SJCRH30 (cell line): Measurements from ENCODE around the gene NLGN4X. TPM values are rescaled to one million over a fixed set of nuclear protein-coding genes. Genes with fewer than 3 reads are reported as not detected.
A peak's percentile ranks its signal among the peaks of the same experiment; 100 is the strongest.

ENCODE experiments used
- DNase-seq, 2 experiments: peaks; one replicate each; pipeline ENCODE4 v3.0.0-alpha.2; 2015 to 2020
- H3K27ac ChIP-seq: fragments of 250-450 bp; sonication (Bioruptor Pico); 2 replicates; pipeline ENCODE4 v1.5.1; 2020; ENCODE audit warnings: mild to moderate bottlenecking, moderate library complexity
- H3K27me3 ChIP-seq: fragments of 250-450 bp; sonication (Bioruptor Pico); 2 replicates; pipeline ENCODE4 v1.5.1; 2020; ENCODE audit warnings: mild to moderate bottlenecking, moderate library complexity
- H3K36me3 ChIP-seq: fragments of 250-450 bp; sonication (Bioruptor Pico); 2 replicates; pipeline ENCODE4 v1.5.1; 2020; ENCODE audit warnings: mild to moderate bottlenecking, moderate library complexity
- H3K4me1 ChIP-seq: fragments of 250-450 bp; sonication (Bioruptor Pico); 2 replicates; pipeline ENCODE4 v1.5.1; 2020; ENCODE audit warnings: mild to moderate bottlenecking, moderate library complexity
- H3K4me3 ChIP-seq: fragments of 250-450 bp; sonication (Bioruptor Pico); 2 replicates; pipeline ENCODE4 v1.5.1; 2020; ENCODE audit warnings: mild to moderate bottlenecking, moderate library complexity
- H3K9me3 ChIP-seq: fragments of 250-450 bp; sonication (Bioruptor Pico); replicated peaks from 2 replicates; pipeline ENCODE4 v1.5.1; 2020; ENCODE audit warnings: mild to moderate bottlenecking, moderate library complexity
- total RNA-seq: library from RNA; depleted of rRNA; stranded (reverse); fragments of >200 nt; shearing (Covaris generic); gene quantifications from 2 replicates; pipeline ENCODE4 v1.2.3, GENCODE V29; 2014

Gene NLGN4X
- total RNA-seq, 1 experiment from 2014 or later, result 1.7 TPM

GRCh38 chrX:6004529-6004928 lies 224.1 kb downstream of the NLGN4X start:
- no peaks in the 10 kb centered on the region for H3K4me1 ChIP-seq
- no peak for DNase-seq
- no peak overlapping the region for H3K4me3 ChIP-seq
- no peak overlapping the region for H3K27ac ChIP-seq
- no peaks in the 10 kb centered on the region for H3K36me3 ChIP-seq
- H3K27me3 ChIP-seq, result no peaks in the 10 kb centered on the region
- H3K9me3 ChIP-seq, result no peaks in the 10 kb centered on the region

GRCh38 chrX:6002056-6002455 lies 226.6 kb downstream of the NLGN4X start:
- Histone ChIP-seq H3K4me3 (no peak overlapping the region), H3K4me1 (no peaks in the 10 kb centered on the region), H3K27ac (no peak overlapping the region), H3K27me3 (no peaks in the 10 kb centered on the region), H3K9me3 (no peaks in the 10 kb centered on the region), H3K36me3 (no peaks in the 10 kb centered on the region)
- DNase-seq, result no peak

GRCh38 chrX:5998901-5999300 lies 229.8 kb downstream of the NLGN4X start:
- Histone ChIP-seq H3K9me3 (no peaks in the 10 kb centered on the region), H3K27me3 (no peaks in the 10 kb centered on the region), H3K4me1 (no peaks in the 10 kb centered on the region), H3K36me3 (no peaks in the 10 kb centered on the region), H3K27ac (no peak overlapping the region), H3K4me3 (no peak overlapping the region)
- DNase-seq, result no peak

- H3K36me3 ChIP-seq, result no peaks in the 10 kb centered on the region
- no peaks in the 10 kb centered on the region for H3K27me3 ChIP-seq
- no peak overlapping the region for H3K4me3 ChIP-seq
- no peak for DNase-seq
- no peaks in the 10 kb centered on the region for H3K9me3 ChIP-seq
- no peaks in the 10 kb centered on the region for H3K4me1 ChIP-seq
- H3K27ac ChIP-seq, result no peak overlapping the region
Measured at GRCh38 chrX:5998456-5998855, 230.2 kb downstream of the NLGN4X start.

GRCh38 chrX:5991393-5991792 lies 237.3 kb downstream of the NLGN4X start:
- Histone ChIP-seq H3K4me3 (no peak overlapping the region), H3K27me3 (no peaks in the 10 kb centered on the region), H3K27ac (no peak overlapping the region), H3K36me3 (no peaks in the 10 kb centered on the region), H3K9me3 (no peaks in the 10 kb centered on the region), H3K4me1 (no peaks in the 10 kb centered on the region)
- DNase-seq, result no peak

GRCh38 chrX:5979338-5979737 lies 249.3 kb downstream of the NLGN4X start:
- H3K9me3 ChIP-seq, result no peaks in the 10 kb centered on the region
- no peaks in the 10 kb centered on the region for H3K27me3 ChIP-seq
- no peak overlapping the region for H3K4me3 ChIP-seq
- no peak for DNase-seq
- H3K27ac ChIP-seq, result no peak overlapping the region
- H3K36me3 ChIP-seq, result no peaks in the 10 kb centered on the region
- no peaks in the 10 kb centered on the region for H3K4me1 ChIP-seq

- Histone ChIP-seq H3K36me3 (no peaks in the 10 kb centered on the region), H3K4me1 (no peaks in the 10 kb centered on the region), H3K4me3 (no peak overlapping the region), H3K9me3 (no peaks in the 10 kb centered on the region), H3K27me3 (no peaks in the 10 kb centered on the region), H3K27ac (no peak overlapping the region)
- DNase-seq, result no peak
Measured at GRCh38 chrX:5976332-5976731, 252.3 kb downstream of the NLGN4X start.

- Histone ChIP-seq H3K27ac (no peak overlapping the region), H3K4me1 (no peaks in the 10 kb centered on the region), H3K4me3 (no peak overlapping the region), H3K27me3 (no peaks in the 10 kb centered on the region), H3K9me3 (no peaks in the 10 kb centered on the region), H3K36me3 (no peaks in the 10 kb centered on the region)
- DNase-seq, result no peak
Measured at GRCh38 chrX:5971300-5971699, 257.4 kb downstream of the NLGN4X start.

GRCh38 chrX:5965406-5965805 lies 263.3 kb downstream of the NLGN4X start:
- peak; percentile 1 to 4 for DNase-seq
- Histone ChIP-seq H3K27me3 (no peaks in the 10 kb centered on the region), H3K9me3 (no peaks in the 10 kb centered on the region), H3K27ac (no peak overlapping the region), H3K4me3 (no peak overlapping the region), H3K36me3 (no peaks in the 10 kb centered on the region), H3K4me1 (no peaks in the 10 kb centered on the region)

GRCh38 chrX:5959286-5959685 lies 269.4 kb downstream of the NLGN4X start:
- Histone ChIP-seq H3K27ac (no peak overlapping the region), H3K36me3 (no peaks in the 10 kb centered on the region), H3K27me3 (no peaks in the 10 kb centered on the region), H3K4me3 (no peak overlapping the region), H3K4me1 (no peaks in the 10 kb centered on the region), H3K9me3 (no peaks in the 10 kb centered on the region)
- no peak for DNase-seq

GRCh38 chrX:5958523-5958922 lies 270.1 kb downstream of the NLGN4X start:
- Histone ChIP-seq H3K4me3 (no peak overlapping the region), H3K27ac (no peak overlapping the region), H3K27me3 (no peaks in the 10 kb centered on the region), H3K36me3 (no peaks in the 10 kb centered on the region), H3K4me1 (no peaks in the 10 kb centered on the region), H3K9me3 (no peaks in the 10 kb centered on the region)
- DNase-seq, result no peak

- H3K27ac ChIP-seq, result no peak overlapping the region
- no peaks in the 10 kb centered on the region for H3K36me3 ChIP-seq
- no peaks in the 10 kb centered on the region for H3K9me3 ChIP-seq
- H3K4me1 ChIP-seq, result no peaks in the 10 kb centered on the region
- DNase-seq, result no peak
- no peak overlapping the region for H3K4me3 ChIP-seq
- H3K27me3 ChIP-seq, result no peaks in the 10 kb centered on the region
Measured at GRCh38 chrX:5957506-5957905, 271.2 kb downstream of the NLGN4X start.

GRCh38 chrX:5936438-5936837 lies 292.2 kb downstream of the NLGN4X start:
- no peak for DNase-seq
- H3K27ac ChIP-seq, result no peak overlapping the region
- H3K9me3 ChIP-seq, result no peaks in the 10 kb centered on the region
- H3K36me3 ChIP-seq, result no peaks in the 10 kb centered on the region
- H3K27me3 ChIP-seq, result no peaks in the 10 kb centered on the region
- H3K4me1 ChIP-seq, result no peaks in the 10 kb centered on the region
- H3K4me3 ChIP-seq, result no peak overlapping the region

GRCh38 chrX:5928224-5928623 lies 300.4 kb downstream of the NLGN4X start:
- Histone ChIP-seq H3K4me1 (no peaks in the 10 kb centered on the region), H3K27me3 (no peaks in the 10 kb centered on the region), H3K9me3 (no peaks in the 10 kb centered on the region), H3K36me3 (no peaks in the 10 kb centered on the region), H3K4me3 (no peak overlapping the region), H3K27ac (no peak overlapping the region)
- no peak for DNase-seq

- Histone ChIP-seq H3K9me3 (no peaks in the 10 kb centered on the region), H3K4me3 (no peak overlapping the region), H3K27me3 (no peaks in the 10 kb centered on the region), H3K4me1 (no peaks in the 10 kb centered on the region), H3K27ac (no peak overlapping the region), H3K36me3 (no peaks in the 10 kb centered on the region)
- DNase-seq, result peak; percentile 13 to 39
Measured at GRCh38 chrX:5916945-5917344, 311.7 kb downstream of the NLGN4X start.

- no peaks in the 10 kb centered on the region for H3K36me3 ChIP-seq
- H3K27ac ChIP-seq, result no peak overlapping the region
- no peaks in the 10 kb centered on the region for H3K4me1 ChIP-seq
- no peak overlapping the region for H3K4me3 ChIP-seq
- DNase-seq, result peak in 1 of 2 experiments; percentile 1
- H3K27me3 ChIP-seq, result no peaks in the 10 kb centered on the region
- no peaks in the 10 kb centered on the region for H3K9me3 ChIP-seq
Measured at GRCh38 chrX:5915783-5916182, 312.9 kb downstream of the NLGN4X start.

- Histone ChIP-seq H3K4me3 (no peak overlapping the region), H3K9me3 (no peaks in the 10 kb centered on the region), H3K27ac (no peak overlapping the region), H3K4me1 (no peaks in the 10 kb centered on the region), H3K36me3 (no peaks in the 10 kb centered on the region), H3K27me3 (no peaks in the 10 kb centered on the region)
- peak; percentile 27 to 38 for DNase-seq
Measured at GRCh38 chrX:5907207-5907606, 321.5 kb downstream of the NLGN4X start.
